Endothelial cell of hepatic sinusoid (primary cell): ENCODE data around the gene ARHGAP8.

Experiments used
- in situ Hi-C: cut with HindIII; loops from 2 replicates; pipeline ENCODE4 v1.10.0; 2017; ENCODE audit warnings: low sequenced_read_pairs

ARHGAP8 gene

GRCh38 chr22:44764974-44765373, 12.6 kb downstream of the ARHGAP8 start:
- in situ Hi-C loops = no loop called here

- in situ Hi-C loops = no loop called here
Measured at GRCh38 chr22:44765571-44766285, 13.4 kb downstream of the ARHGAP8 start.

GRCh38 chr22:44773082-44773481, 20.7 kb downstream of the ARHGAP8 start:
- in situ Hi-C loops = no loop called here

GRCh38 chr22:44775862-44776261, 23.5 kb downstream of the ARHGAP8 start:
- in situ Hi-C loops = no loop called here

GRCh38 chr22:44776605-44777363, 24.4 kb downstream of the ARHGAP8 start:
- in situ Hi-C loops = no loop called here

GRCh38 chr22:44777364-44777755, 25.0 kb downstream of the ARHGAP8 start:
- in situ Hi-C loops = no loop called here

GRCh38 chr22:44780876-44781449, 28.6 kb downstream of the ARHGAP8 start:
- in situ Hi-C loops = no loop called here

- in situ Hi-C loops = no loop called here
Measured at GRCh38 chr22:44782363-44782963, 30.1 kb downstream of the ARHGAP8 start.

- in situ Hi-C loops = no loop called here
Measured at GRCh38 chr22:44783091-44783490, 30.7 kb downstream of the ARHGAP8 start.

- in situ Hi-C loops = no loop called here
Measured at GRCh38 chr22:44783581-44783980, 31.2 kb downstream of the ARHGAP8 start.

- in situ Hi-C loops = no loop called here
Measured at GRCh38 chr22:44786136-44786535, 33.8 kb downstream of the ARHGAP8 start.

GRCh38 chr22:44786610-44787009, 34.2 kb downstream of the ARHGAP8 start:
- in situ Hi-C loops = no loop called here

- in situ Hi-C loops = no loop called here
Measured at GRCh38 chr22:44787832-44788231, 35.5 kb downstream of the ARHGAP8 start.

- in situ Hi-C loops = no loop called here
Measured at GRCh38 chr22:44793106-44793505, 40.7 kb downstream of the ARHGAP8 start.

GRCh38 chr22:44793506-44794172, 41.3 kb downstream of the ARHGAP8 start:
- in situ Hi-C loops = no loop called here

GRCh38 chr22:44795701-44796630, 43.6 kb downstream of the ARHGAP8 start:
- in situ Hi-C loops = no loop called here

- in situ Hi-C loops = no loop called here
Measured at GRCh38 chr22:44797181-44797725, 44.9 kb downstream of the ARHGAP8 start.

GRCh38 chr22:44799077-44799945, 46.9 kb downstream of the ARHGAP8 start:
- in situ Hi-C loops = no loop called here
